OCI-LY3 (cell line): ENCODE data around the gene COMMD3.
A peak's percentile ranks its signal among the peaks of the same experiment; 100 is the strongest.

Source experiments
- H2AFZ ChIP-seq: fragments of 200-600, 300-600 bp; shearing (Covaris generic); 2 replicates; pipeline ENCODE4 v1.6.0; 2014; ENCODE audit warnings: antibody characterized with exemption, low read depth, low read length
- H3K27ac ChIP-seq: fragments of 200-600, 300-600 bp; sonication (generic); 2 replicates; pipeline ENCODE4 v1.5.1; 2014; ENCODE audit warnings: mild to moderate bottlenecking, low read length, moderate library complexity, mixed read lengths
- H3K27me3 ChIP-seq: fragments of 200-600, 300-600 bp; sonication (generic); 2 replicates; pipeline ENCODE4 v1.6.1; 2014; ENCODE audit warnings: low read depth, low read length, mixed read lengths
- H3K36me3 ChIP-seq: fragments of 200-600, 300-600 bp; sonication (generic); replicated peaks from 2 replicates; pipeline ENCODE3; 2014; ENCODE audit warnings: low read depth, low read length, mixed read lengths
- H3K4me1 ChIP-seq: fragments of 300-600, 200-600 bp; sonication (generic); 2 replicates; pipeline ENCODE4 v1.6.1; 2014; ENCODE audit warnings: low read length, mixed read lengths
- H3K4me2 ChIP-seq: fragments of 200-600, 300-600 bp; sonication (generic); 2 replicates; pipeline ENCODE4 v1.6.1; 2014; ENCODE audit warnings: low read length, mixed read lengths
- H3K4me3 ChIP-seq: fragments of 300-600, 200-600 bp; sonication (generic); 2 replicates; pipeline ENCODE4 v1.5.1; 2014; ENCODE audit warnings: antibody characterized with exemption, mild to moderate bottlenecking, low read length, moderate library complexity
- H3K79me2 ChIP-seq: fragments of 300-600, 200-600 bp; shearing (Covaris generic); 2 replicates; pipeline ENCODE4 v1.6.1; 2014; ENCODE audit warnings: mild to moderate bottlenecking, low read length, mixed read lengths
- H3K9ac ChIP-seq: fragments of 300-600, 200-600 bp; shearing (Covaris generic); 2 replicates; pipeline ENCODE4 v1.6.0; 2014; ENCODE audit warnings: mild to moderate bottlenecking, low read length, moderate library complexity
- H3K9me3 ChIP-seq: fragments of 200-600, 300-600 bp; shearing (Covaris generic); 2 replicates; pipeline ENCODE4 v1.6.1; 2014; ENCODE audit warnings: low read length, mixed read lengths; ENCODE audit not compliant: insufficient read depth
- H4K20me1 ChIP-seq: fragments of 200-600, 300-600 bp; sonication (generic); 2 replicates; pipeline ENCODE4 v1.6.1; 2016; ENCODE audit warnings: low read length, mixed read lengths; ENCODE audit not compliant: insufficient read depth
- EZH2phosphoT487 ChIP-seq: fragments of 200-600 bp; shearing (Covaris generic); IDR thresholded peaks from 2 replicates; pipeline ENCODE4 v1.6.1; 2018; ENCODE audit warnings: antibody characterized with exemption, mixed run types, low read depth
- TF ChIP-seq, protein P1 (sequence below): fragments of 200-600, 300-600 bp; sonication (generic); IDR thresholded peaks from 2 replicates; pipeline ENCODE4 v1.5.1; 2014; ENCODE audit warnings: antibody characterized with exemption, low read length, low read depth

Gene COMMD3

DNA sequence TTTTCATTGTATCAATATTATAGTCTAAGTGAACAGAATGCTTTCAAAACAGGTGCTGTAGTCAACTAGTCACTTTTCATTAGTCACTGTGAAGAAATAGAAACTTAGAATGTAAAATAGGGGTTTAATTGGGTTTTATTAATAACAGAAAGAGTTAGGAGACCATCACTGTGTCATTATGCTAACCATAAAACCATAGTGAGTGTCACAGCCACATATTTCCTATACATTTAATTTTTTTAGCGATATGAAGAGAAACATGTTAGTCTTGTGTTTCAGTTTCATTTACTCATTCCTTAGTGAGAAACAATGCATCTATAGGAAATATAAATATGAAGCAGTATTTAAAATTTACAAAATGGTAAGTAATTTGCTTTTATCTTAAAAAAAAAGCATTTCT lies 51.3 kb downstream of the COMMD3 start:
- H4K20me1 ChIP-seq, result no peaks in the 10 kb centered on the region
- no peak overlapping the region for H2AFZ ChIP-seq
- H3K27ac ChIP-seq, result no peak overlapping the region
- no peak overlapping the region for H3K4me3 ChIP-seq
- no peak overlapping the region for H3K9ac ChIP-seq
- TF ChIP-seq, protein P1, sequence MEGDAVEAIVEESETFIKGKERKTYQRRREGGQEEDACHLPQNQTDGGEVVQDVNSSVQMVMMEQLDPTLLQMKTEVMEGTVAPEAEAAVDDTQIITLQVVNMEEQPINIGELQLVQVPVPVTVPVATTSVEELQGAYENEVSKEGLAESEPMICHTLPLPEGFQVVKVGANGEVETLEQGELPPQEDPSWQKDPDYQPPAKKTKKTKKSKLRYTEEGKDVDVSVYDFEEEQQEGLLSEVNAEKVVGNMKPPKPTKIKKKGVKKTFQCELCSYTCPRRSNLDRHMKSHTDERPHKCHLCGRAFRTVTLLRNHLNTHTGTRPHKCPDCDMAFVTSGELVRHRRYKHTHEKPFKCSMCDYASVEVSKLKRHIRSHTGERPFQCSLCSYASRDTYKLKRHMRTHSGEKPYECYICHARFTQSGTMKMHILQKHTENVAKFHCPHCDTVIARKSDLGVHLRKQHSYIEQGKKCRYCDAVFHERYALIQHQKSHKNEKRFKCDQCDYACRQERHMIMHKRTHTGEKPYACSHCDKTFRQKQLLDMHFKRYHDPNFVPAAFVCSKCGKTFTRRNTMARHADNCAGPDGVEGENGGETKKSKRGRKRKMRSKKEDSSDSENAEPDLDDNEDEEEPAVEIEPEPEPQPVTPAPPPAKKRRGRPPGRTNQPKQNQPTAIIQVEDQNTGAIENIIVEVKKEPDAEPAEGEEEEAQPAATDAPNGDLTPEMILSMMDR, result no peak
- no peak for TF ChIP-seq EZH2phosphoT487
- no peaks in the 10 kb centered on the region for H3K79me2 ChIP-seq
- H3K27me3 ChIP-seq, result no peaks in the 10 kb centered on the region
- H3K4me1 ChIP-seq, result peaks cover 41% of the 10 kb centered on the region
- H3K36me3 ChIP-seq, result no peaks in the 10 kb centered on the region
- no peaks in the 10 kb centered on the region for H3K9me3 ChIP-seq
- H3K4me2 ChIP-seq, result peak overlapping the region; percentile 34; the same call in 1 of the 2 replicates

DNA sequence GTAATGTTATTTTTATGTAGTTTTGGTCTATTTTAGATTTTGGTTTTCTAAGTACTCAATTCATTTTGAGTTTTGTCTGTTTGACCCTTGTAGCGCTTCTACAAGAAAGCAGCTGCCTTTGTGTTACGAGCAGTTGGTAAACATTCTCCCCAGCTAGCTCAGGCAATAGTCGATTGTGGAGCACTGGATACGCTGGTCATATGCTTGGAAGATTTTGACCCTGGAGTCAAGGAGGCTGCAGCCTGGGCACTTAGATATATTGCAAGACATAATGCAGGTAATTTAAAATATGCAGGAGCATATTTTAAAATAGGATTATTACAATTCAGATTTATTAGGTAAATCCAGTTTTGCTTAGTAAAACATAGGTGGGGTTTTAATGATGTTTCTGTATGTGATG lies 52.2 kb downstream of the COMMD3 start:
- Histone ChIP-seq H3K27ac (no peak overlapping the region), H3K4me3 (no peak overlapping the region), H3K36me3 (no peaks in the 10 kb centered on the region), H3K27me3 (no peaks in the 10 kb centered on the region), H3K4me2 (no peak overlapping the region), H3K9ac (no peak overlapping the region), H3K4me1 (peaks cover 41% of the 10 kb centered on the region), H3K79me2 (no peaks in the 10 kb centered on the region), H2AFZ (no peak overlapping the region), H3K9me3 (no peaks in the 10 kb centered on the region), H4K20me1 (no peaks in the 10 kb centered on the region)
- TF ChIP-seq, protein P1, result no peak
- no peak for TF ChIP-seq EZH2phosphoT487

DNA sequence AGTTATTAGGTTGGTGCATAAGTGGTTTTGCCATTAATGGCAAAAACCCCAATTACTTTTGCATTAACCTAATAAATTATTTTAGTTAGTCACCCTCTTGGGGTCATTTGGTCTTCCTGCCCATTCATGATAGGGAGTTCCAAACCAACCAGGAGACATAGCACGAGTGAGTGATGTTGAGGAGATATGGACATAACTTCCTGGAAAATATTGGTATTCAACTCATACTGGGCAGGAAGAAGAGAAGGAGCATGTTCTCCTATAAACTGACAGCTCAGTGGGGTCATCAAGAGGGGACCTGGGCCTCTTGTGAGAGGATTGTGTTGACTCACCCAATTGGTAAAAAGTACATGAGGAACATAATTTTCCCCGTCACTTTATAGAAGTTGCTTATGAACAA lies 52.8 kb downstream of the COMMD3 start:
- Histone ChIP-seq H3K36me3 (no peaks in the 10 kb centered on the region), H3K9ac (no peak overlapping the region), H3K79me2 (no peaks in the 10 kb centered on the region), H3K4me3 (no peak overlapping the region), H3K9me3 (no peaks in the 10 kb centered on the region), H3K4me2 (no peak overlapping the region), H3K4me1 (peaks cover 41% of the 10 kb centered on the region), H3K27ac (no peak overlapping the region), H4K20me1 (no peaks in the 10 kb centered on the region), H2AFZ (no peak overlapping the region), H3K27me3 (no peaks in the 10 kb centered on the region)
- TF ChIP-seq, protein P1, result no peak
- no peak for TF ChIP-seq EZH2phosphoT487

DNA sequence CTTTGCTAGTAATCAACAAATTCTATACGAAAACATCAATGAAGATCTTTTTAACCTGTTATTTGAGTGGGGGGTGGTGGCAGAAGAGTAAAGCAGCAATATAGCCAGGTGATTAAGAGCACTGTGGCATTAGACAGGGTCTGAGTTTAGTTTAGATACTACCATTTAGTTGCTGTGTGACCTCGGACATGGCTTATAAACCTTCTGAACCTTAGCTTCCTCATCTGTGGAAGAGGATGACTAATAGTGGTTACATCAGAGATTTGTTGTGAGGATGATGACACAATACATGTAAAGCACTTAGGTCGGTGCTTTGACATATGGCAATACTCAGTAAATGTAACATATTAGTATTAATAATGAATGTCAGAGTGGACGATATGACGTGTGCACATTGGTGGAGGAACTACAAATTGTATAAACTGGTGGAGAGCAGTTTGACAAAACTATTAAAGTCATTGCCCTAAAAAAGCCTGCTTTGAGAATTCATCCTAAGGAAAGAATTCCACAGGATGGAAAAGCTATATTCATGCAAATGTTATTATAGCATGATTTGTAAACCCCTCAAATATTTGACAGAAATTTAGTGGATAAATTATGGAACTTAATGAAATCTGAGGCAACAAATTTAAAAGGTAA lies 53.4 kb downstream of the COMMD3 start:
- H3K4me3 ChIP-seq, result no peak overlapping the region
- no peak overlapping the region for H2AFZ ChIP-seq
- no peaks in the 10 kb centered on the region for H3K9me3 ChIP-seq
- TF ChIP-seq, protein P1, result no peak
- TF ChIP-seq EZH2phosphoT487, result no peak
- H3K27me3 ChIP-seq, result no peaks in the 10 kb centered on the region
- H3K4me2 ChIP-seq, result peak overlapping the region; percentile 28
- no peak overlapping the region for H3K9ac ChIP-seq
- no peaks in the 10 kb centered on the region for H4K20me1 ChIP-seq
- H3K36me3 ChIP-seq, result no peaks in the 10 kb centered on the region
- no peak overlapping the region for H3K27ac ChIP-seq
- no peaks in the 10 kb centered on the region for H3K79me2 ChIP-seq
- peaks cover 41% of the 10 kb centered on the region for H3K4me1 ChIP-seq
